ENCODE results near the gene TNFRSF6B.

Gene TNFRSF6B

DNA sequence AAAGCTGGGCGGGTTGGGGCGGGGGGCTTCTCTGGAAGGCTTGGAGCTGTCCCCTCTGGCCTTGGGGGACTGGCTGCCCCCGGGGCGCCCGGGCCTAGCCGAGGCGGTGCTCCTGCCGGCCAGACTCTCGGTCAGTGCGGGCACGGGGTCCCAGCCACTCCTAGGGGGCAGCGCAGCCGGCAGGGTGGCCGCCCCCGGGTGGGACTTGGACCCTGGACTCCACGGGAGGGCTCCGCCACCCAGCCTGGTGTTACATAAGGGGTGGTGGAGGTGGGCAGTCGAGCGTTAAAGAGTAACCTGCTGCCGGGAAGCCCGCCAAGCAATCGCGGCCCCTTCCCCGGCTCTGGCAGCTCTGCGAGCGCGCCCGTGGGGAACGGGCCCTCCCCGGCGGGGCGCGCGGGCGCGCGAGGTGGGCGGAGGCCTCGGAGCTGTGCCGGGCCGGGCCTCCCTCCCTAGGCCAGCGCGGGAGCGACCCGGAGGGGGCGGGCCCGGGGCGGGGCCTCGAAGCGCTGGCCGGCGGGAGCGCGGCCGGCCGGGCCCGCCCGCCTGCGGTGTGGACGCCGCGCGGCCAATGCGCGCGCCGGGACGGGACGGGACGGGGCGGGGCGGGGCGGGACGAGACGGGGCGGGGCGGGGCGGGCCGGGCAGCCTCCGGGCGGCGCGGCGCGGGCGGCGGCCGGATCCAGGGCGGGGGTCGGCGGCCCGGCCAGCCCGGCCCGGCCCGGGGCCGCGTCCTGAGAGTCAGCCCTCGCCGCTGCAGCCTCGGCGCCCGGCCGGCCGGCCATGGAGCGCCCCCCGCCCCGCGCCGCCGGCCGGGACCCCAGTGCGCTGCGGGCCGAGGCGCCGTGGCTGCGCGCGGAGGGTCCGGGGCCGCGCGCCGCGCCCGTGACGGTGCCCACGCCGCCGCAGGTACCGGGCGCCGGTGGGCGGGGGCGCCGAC, 42.9 kb downstream of the TNFRSF6B start, which contains the start of gene SLC2A4RG:
SLC2A4RG (plus strand) TSS at position 647 of the 940 bp plus-strand sequence; CDS start at position 784, 137 bp downstream.
- peak; percentile 78 for DNase-seq

DNA sequence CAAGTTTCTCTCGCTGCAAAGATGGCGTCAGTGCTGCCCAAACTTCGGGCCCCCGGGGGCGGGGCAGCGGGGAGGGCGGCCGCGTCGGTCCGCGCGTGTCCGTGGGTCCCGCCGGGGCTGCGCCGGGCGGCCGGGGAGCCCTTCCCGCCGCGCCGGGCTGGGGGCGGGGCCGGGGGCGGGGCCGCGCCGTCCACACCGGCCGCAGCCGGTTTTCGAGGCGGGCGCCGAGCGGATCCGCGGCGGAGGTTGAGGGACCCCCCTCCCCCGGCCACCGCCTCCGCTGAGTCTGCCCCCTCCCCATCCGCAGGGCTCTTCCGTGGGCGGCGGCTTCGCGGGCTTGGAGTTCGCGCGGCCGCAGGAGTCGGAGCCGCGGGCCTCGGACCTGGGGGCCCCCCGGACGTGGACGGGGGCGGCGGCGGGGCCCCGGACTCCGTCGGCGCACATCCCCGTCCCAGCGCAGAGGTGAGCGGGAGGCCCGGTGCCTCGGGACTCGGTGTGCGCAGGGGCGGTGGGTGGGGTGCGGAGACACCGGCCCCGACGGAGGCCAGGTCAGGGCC, 43.7 kb downstream of the TNFRSF6B start:
- peak; percentile 57 for DNase-seq

DNA sequence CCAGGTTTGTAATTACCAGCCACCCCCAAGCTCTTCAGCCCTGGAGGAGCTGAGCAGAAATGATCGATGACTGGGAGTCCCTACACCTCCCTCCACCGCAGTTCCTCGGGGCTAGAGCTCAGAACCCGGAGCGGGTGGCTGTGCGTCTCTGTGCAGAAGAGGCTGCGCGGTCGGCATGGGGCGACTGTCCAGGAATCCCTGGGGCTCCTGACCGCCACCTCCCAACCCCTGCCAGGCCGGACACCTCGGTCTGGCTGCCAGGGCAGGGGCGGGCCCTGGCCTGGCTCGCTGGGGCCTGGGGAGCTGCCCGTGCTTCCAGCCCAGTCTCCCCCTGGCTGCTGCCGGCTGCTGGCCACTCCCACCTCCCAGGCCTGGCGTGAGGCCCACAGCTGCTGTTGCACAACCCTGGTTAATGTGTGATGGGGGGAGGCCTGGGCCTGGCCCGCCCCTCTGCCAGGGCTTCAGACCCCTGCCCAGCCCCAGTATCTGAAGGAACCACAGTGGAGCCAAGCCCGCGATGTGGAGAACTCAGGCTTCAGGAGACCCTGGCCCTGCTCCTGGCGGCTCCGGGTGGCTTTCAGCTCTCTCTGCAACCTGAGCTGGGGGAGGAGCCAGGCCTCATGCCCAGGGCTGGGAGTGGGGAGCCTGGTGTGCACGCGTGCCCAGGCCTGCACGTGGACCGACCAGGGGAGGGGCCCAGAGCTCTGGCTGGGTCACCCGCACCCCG, 44.3 kb downstream of the TNFRSF6B start:
- DNase-seq: peak; percentile 49

DNA sequence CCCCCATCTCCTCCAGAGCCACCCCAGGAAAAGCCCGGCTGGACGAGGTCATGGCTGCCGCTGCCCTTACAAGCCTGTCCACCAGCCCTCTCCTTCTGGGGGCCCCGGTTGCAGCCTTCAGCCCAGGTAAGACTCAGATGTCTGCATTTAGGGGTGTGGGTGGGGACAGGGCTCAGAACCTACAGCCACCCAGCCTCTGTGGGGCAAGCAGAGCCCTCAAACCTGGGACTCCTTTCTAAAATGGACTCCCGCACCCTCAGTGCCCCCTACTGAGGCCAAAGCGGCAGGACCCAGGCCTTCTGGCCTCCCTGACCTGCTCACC, 44.9 kb downstream of the TNFRSF6B start:
- no peak for DNase-seq

DNA sequence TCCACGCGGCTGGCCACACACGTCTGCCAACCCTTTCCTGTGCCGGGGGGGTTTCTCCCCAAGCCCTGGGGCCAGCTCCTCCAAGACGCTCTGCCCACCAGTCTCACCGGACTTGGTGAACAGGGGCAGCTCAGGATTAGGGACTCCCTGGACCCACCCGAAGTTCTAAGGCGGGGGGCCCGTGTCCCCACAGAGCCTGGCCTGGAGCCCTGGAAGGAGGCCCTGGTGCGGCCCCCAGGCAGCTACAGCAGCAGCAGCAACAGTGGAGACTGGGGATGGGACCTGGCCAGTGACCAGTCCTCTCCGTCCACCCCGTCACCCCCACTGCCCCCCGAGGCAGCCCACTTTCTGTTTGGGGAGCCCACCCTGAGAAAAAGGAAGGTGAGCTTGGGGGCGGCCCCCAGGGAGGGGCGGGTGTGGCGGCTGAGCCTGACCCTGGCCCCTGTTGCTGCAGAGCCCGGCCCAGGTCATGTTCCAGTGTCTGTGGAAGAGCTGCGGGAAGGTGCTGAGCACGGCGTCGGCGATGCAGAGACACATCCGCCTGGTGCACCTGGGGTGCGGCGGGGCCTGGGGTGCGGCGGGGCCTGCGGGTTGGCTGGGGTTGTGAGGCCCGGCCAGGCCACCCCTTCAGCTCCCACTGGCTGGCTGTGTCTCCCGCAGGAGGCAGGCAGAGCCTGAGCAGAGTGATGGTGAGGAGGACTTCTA, 45.4 kb downstream of the TNFRSF6B start:
- DNase-seq: no peak

DNA sequence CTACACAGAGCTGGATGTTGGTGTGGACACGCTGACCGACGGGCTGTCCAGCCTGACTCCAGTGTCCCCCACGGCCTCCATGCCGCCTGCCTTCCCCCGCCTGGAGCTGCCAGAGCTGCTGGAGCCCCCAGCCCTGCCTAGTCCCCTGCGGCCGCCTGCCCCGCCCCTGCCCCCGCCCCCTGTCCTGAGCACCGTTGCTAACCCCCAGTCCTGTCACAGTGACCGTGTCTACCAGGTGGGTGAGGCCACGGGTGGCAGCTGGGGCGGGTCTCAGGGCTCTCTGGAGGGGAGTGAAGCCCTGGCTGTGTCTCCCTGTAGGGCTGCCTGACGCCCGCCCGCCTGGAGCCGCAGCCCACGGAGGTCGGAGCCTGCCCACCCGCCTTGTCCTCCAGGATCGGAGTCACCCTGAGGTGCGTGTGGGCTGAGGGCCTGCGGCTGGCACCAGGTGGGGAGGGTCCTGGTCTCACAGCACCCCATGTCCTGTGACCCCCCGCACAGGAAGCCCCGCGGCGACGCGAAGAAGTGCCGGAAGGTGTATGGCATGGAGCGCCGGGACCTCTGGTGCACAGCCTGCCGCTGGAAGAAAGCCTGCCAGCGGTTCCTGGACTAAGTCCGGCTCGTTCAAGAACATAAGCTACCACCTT, 46.1 kb downstream of the TNFRSF6B start:
- no peak for DNase-seq

DNA sequence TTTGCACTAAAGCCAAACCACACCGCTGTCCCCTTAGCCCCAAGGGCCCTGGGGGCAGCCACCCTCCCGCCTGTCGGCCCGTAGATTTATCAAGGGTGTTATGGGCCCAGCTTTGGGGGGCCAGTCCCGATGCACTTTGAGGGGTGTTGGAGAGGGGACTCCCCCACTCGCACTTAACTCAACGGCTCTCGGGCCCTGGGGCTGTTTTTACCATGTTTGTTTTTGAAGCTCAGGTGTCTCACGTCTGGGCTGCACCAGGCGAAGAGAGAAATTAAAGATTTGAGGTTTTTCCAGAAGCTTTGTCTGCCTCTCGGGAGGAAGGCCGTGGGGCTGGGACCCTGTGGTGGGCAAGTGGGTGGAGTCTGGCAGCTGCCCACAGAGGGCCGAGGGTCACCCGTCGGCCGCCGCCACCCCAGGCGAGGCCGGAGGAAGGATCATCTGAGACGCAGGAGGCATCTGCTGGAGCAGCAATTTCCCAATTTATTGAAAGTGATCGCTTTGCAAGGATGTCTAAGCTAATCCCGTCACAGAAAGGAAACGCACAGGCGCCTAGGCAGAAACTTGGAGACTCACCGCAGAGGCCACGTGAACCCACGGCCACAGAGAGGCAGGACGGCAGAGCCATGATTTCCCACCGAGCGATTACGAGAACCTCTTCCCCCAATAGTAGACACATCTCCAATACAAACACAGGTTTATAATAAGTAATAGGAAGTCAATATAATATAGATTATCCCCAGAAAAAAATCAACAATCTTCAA, 46.9 kb downstream of the TNFRSF6B start:
- DNase-seq: no peak

DNA sequence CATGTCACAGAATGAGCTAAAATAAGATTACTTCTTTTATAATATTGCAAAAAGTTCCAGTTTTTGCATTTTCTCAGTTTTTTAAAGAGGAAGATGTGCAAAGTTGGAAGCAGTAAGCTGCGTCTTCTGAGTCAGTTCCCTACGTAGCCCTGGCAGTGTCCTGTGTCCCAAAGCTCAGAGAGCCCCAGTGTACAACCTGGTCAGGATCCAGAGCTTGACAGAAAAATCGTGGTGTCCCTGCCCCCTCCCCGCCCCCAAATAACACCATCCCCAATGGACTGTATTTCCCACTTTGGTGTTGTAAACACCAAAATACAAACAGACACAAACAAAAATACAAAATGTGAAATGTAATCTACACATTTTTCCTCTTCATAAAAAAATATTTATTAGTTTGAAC, 47.7 kb downstream of the TNFRSF6B start:
- DNase-seq: no peak

DNA sequence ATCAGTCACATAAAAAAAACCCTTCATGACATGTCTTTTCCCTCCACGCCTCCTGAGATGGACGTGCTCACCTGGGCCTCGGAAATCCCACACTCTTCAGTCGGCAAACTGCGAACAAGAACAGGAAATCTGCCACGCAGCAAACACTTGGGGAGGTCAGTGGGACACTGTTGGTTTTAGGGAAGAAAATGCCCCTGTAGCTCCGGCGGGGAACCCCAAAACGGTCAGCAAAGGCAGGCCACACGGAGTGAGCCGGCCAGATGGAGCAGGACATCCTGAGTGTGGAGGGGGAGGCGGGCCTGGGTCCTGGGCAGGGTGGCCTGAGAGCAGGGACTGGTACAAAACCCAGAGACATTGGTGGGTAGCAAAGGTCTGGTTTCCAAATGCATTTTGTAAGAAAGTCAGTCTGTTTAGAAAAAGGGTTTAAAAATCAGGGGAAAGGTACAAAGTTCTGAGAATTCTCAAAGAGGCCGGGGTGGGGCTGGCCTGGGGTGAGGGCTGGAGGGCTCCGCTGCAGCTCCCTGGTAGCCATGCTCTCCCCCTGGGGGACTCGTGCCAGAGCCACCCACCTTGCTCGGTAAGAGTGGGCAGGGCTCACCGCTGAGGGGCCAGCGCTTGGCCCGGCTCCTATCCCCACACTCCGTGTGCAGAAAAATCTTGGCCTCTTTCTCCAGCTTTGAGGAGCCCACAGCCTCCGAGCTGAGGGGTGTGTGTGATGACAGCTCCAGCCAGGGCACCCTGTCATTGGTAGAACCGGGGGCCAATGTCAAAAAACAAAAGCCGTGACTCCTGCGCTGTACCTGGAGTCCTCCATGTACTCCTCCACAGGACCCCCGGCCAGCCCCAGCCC, 48.3 kb downstream of the TNFRSF6B start:
- no peak for DNase-seq

DNA sequence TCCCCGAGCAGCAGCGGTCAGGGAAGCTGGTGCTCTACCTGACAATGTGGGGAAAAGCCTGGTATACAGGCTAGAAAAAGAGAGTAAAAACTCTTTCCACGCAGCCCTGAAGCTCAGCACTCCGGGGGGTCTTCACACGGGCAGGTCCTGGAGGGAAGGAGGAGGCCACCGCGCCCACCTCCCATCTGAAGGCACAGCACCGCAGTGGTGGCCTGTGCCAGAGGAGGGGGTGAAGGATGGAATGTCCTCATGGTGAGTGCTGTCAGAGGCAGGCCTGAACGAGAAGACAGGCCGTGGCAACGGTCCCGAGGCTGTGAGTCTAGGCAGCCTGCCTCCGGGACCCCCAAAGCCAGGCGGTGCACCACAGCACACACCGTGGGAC, 49.0 kb downstream of the TNFRSF6B start:
- no peak for DNase-seq

DNA sequence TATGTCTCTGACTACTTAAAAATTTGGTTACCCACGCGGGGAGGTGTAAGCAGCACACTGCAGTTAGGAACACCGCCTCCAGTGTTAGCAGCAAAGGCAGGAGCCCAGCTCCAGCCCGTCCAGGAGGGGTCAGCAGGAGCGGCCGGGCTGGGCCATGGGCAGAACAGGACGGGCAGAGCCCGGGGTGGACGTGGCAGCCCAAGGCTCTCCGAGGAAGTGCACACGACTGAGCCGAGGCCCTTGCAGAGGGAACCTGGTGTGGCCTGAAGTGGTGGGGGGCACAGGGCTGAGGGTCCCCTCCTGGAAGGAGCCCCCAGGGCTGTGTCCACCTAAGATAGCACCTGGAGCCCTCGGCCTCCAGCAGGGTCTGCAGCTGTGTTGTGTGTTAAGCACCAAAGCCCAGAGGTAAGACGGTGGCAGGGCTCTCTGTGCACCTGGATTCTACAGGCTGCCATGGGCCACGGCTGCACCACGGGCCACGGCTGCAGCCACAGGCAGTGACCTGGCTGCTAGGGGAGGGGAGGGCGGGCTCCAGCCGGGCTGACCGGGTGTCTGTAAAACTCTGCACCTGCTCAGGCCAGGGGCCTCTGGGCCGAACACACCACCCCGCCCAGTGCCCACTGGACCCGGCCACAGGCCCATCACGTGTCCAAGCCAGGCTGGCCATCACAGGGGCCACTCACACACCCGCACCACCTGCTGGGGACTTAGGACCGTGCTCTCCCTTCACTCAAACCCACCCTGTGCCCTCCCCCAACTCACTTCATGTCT, 49.7 kb downstream of the TNFRSF6B start:
- DNase-seq: no peak

DNA sequence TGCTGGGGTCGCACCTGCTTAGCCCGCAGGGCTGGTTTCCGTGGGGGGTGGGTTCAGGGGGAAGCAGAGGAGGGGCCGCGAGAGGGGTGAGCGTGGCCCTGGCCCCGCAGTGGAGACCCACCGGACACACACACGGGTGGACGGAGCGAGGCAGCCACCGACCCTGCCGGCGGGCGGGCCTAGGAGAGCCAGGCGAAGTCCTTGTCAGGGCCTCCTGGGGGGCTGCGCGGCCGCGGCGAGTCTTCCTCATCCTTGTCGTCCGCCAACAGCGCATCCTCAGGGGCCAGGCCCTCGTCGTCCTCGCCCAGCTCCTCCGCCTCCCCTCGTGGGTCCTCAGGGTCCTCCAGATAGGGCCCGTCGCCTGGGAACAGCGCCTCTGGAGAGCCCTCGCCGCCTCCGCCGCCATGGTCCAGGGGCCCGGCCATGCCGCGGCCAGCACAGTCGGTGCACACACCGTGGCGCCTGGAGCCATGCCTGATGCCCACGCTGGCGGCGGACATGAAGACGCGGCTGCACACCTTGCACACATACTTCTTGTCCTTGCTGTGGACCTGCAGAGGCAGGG, 50.4 kb downstream of the TNFRSF6B start:
- DNase-seq: no peak

DNA sequence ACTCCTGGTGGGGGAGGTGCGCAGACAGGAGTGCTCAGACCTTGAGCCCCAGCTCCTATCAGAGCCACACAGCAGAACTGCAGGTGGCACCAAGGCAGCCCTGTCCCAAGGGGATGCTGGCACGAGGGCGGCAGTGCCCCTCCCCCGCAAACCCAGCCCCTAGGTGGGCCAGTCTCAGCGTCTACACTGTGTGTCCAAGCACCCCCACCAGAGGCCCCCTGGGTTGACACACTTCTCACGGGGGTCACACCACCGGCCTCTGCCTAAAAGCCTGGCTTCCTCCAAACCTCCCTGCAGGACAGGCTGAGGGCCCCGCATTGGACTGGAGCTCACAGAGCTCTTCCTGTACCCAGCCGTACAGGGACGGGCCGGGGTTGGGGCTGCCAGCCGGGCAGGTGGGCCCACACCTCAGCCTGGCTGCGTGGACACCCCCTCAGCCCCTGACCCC, 51.2 kb downstream of the TNFRSF6B start:
- DNase-seq: no peak

All from stimulated activated CD4-positive, alpha-beta T cell treated with anti-CD3 and anti-CD28 coated beads, Interleukin-15, amount 100 ng/mL, for 24 hours (primary cell).